Omental fat pad (tissue), 4 donors: ENCODE measurements around the gene CNTN2. TPM values are rescaled to one million over a fixed set of nuclear protein-coding genes. Genes with fewer than 3 reads are reported as not detected.

Source experiments
- ATAC-seq: fragments of 150-250 bp; one replicate; pipeline ENCODE4 v1.9.1; 2016; ENCODE audit warnings: mild to moderate bottlenecking, moderate library complexity; ENCODE audit not compliant: low FRiP score
- DNase-seq: peaks from one replicate; pipeline ENCODE4 v3.0.0-alpha.2; 2019; ENCODE audit warnings: low spot score
- total RNA-seq, 4 donors: library from RNA; depleted of rRNA; stranded (reverse); fragments of >200 nt; gene quantifications; one replicate each; pipeline ENCODE4 v1.1.0, GENCODE V29; 2016
- TF ChIP-seq, protein P1 (sequence below), 3 donors: fragments of 450-650 bp; IDR thresholded peaks; one replicate each; pipeline ENCODE4 v1.5.1; 2016 to 2017; ENCODE audit warnings: antibody characterized with exemption in 3 of 3, mild to moderate bottlenecking in 3 of 3, moderate library complexity in 2 of 3

CNTN2 gene
- total RNA-seq, 4 donors from 2014 or later: 0.47 TPM; not detected in 3

DNA sequence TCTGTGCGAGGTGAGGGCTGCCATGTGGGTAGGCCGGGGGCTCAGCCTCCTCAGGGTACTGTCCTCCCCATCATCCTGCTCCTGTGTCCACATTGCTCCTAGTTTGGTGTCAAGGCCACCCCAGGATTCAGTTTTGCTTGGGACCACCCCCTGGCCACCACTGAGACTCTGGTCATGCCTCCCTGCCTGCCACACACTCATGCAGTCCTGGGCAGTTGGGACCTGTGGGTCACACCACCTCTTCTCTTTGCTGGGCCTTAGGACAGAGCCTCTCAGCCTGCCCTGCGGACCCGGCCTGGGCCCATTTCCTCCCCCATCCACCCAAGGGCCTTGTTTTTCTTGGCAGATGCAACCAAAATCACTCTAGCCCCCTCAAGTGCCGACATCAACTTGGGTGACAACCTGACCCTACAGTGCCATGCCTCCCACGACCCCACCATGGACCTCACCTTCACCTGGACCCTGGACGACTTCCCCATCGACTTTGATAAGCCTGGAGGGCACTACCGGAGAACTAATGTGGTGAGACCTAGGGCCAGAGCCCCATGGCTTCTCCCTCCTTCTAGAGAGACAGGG is 21.8 kb downstream of the CNTN2 start:
- TF ChIP-seq, protein P1, sequence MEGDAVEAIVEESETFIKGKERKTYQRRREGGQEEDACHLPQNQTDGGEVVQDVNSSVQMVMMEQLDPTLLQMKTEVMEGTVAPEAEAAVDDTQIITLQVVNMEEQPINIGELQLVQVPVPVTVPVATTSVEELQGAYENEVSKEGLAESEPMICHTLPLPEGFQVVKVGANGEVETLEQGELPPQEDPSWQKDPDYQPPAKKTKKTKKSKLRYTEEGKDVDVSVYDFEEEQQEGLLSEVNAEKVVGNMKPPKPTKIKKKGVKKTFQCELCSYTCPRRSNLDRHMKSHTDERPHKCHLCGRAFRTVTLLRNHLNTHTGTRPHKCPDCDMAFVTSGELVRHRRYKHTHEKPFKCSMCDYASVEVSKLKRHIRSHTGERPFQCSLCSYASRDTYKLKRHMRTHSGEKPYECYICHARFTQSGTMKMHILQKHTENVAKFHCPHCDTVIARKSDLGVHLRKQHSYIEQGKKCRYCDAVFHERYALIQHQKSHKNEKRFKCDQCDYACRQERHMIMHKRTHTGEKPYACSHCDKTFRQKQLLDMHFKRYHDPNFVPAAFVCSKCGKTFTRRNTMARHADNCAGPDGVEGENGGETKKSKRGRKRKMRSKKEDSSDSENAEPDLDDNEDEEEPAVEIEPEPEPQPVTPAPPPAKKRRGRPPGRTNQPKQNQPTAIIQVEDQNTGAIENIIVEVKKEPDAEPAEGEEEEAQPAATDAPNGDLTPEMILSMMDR (IDR thresholded peaks at IDR 0.05): no peak
- DNase-seq (no peak), ATAC-seq (no peak)

DNA sequence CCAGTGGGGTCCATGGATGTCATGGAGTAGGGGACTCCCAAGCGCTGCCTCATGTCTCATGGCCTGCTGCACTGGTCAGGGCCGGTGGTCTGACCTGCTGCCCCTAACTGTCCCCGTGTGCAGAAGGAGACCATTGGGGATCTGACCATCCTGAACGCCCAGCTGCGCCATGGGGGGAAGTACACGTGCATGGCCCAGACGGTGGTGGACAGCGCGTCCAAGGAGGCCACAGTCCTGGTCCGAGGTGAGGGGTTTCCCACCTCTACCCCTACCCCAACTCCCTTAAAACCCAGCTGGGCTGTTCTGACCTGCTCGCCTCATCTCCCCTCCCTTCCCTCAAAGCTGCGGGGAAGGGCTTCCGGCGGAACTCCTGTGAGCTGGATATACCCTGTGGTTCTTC is 22.7 kb downstream of the CNTN2 start:
- TF ChIP-seq, protein P1 (IDR thresholded peaks at IDR 0.05): no peak
- ATAC-seq (no peak), DNase-seq (no peak)

DNA sequence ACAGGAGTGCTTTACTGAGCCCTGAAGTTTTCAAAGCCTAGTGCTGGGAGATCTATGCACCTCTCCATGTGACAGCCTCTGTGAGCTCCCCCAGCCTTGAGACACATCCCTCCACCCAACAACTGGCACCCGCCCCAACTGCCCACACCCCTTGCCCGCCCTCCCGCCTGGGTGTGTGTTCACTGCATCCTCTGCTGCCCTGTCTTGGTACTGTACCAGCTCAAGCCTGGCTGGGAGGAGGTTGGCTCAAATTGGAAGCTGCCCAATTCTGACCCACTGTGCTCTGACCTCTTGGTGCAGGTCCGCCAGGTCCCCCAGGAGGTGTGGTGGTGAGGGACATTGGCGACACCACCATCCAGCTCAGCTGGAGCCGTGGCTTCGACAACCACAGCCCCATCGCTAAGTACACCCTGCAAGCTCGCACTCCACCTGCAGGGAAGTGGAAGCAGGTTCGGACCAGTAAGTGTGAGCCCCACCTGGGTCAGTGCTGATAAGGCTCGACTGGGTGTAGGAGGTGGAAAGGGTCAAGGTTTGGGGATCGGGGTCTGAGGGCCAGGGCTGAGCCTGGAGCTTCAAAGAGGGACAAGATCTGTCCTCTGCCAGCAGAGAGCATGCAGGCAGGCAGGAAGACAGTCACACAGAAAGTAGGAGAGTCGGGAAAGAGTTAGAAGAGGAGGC is 23.3 kb downstream of the CNTN2 start:
- TF ChIP-seq, protein P1 (IDR thresholded peaks at IDR 0.05): no peak
- no peak for DNase-seq
- ATAC-seq: no peak

DNA sequence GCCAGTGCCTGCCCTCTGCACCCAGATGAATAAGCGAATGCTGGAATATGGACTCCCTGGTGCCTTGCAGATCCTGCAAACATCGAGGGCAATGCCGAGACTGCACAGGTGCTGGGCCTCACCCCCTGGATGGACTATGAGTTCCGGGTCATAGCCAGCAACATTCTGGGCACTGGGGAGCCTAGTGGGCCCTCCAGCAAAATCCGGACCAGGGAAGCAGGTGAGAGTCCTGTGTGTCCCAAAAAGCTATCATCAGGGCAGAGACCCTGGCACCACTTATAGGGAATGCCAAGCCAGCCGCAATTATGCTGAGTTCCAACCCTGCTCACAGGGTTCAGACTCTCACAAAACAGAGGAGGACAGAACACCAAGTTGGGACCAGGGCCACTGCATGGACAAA is 24.0 kb downstream of the CNTN2 start:
- TF ChIP-seq, protein P1 (IDR thresholded peaks at IDR 0.05): no peak
- DNase-seq (no peak), ATAC-seq (no peak)

DNA sequence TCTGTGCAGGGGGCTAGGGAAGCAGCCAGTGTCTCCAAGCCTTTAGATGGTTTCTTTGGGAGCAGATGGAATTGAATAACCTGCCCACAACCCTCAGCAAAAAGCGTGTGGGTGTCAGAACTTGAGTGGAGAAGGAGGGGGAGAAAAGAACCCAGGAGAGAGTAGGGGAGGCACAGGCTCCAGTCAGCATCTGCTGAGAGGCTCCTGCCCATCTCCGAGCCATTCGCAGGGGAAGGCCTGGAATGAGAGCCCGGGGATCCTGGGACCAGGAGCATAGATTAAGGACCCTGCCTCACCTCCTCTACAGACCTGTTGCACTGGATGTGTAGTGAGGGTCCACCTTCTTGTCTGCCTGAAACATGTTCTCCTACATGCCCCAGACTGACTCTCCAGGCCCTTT is 25.0 kb downstream of the CNTN2 start:
- ATAC-seq (no peak), DNase-seq (no peak)
- TF ChIP-seq, protein P1 (IDR thresholded peaks at IDR 0.05): no peak

DNA sequence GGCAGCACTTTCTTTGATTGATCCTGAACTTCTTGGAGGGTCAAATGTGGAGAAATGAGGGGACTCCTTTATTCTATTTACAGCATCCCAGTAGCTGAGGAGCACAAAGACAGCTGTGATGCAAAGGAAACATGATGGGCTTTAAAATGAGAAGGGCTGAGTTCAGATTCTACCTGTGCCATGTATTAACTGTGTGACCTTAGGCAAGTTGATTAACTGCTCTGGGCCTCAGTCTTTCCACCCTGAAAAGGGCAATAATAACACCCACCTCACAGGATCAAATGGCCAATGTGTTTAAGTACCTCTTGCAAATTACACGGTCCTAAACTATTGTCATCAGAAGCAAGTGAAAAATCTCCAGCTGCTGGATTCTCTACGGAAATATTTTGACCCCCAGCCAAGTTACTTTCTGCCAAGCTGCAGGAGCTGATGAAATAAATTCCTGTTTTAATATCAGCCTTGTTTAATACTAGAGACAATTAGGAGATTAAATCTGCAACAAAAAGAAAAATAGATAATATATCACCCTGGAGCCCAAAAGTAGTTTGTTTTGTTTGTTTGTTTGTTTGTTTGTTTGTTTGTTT is 25.5 kb downstream of the CNTN2 start:
- no peak for ATAC-seq
- TF ChIP-seq, protein P1 (IDR thresholded peaks at IDR 0.05): no peak
- DNase-seq: no peak
